KOPT-K1 (cell line): ENCODE results near the gene GPD1L.
"Not testable (repeated sequence)": the region's sequence is repeated elsewhere in the genome, so short reads cannot be mapped to it uniquely, and the experiment has no call there.

ENCODE experiments used
- H3K27ac ChIP-seq: fragments of 200-600 bp; sonication (generic); 2 replicates; pipeline ENCODE4 v1.5.1; 2016; ENCODE audit warnings: antibody characterized with exemption, mild to moderate bottlenecking, low read depth, low read length; ENCODE audit not compliant: poor library complexity, severe bottlenecking
- H3K36me3 ChIP-seq: fragments of 200-600 bp; sonication (generic); 2 replicates; pipeline ENCODE4 v1.5.1; 2017; ENCODE audit warnings: antibody characterized with exemption, mild to moderate bottlenecking, low read length, moderate library complexity; ENCODE audit not compliant: insufficient read depth
- H3K9me3 ChIP-seq: fragments of 200-600 bp; sonication (generic); 2 replicates; pipeline ENCODE4 v1.5.1; 2017; ENCODE audit warnings: antibody characterized with exemption, low read length, mild to moderate bottlenecking; ENCODE audit not compliant: insufficient read depth, poor library complexity, severe bottlenecking

Gene GPD1L

GRCh38 chr3:32176989-32177701 is 70.7 kb downstream of the GPD1L start:
- peaks cover 5% of the 10 kb centered on the region for H3K9me3 ChIP-seq
- H3K27ac ChIP-seq: no peak overlapping the region
- H3K36me3 ChIP-seq: no peaks in the 10 kb centered on the region

GRCh38 chr3:32177702-32178198 is 71.3 kb downstream of the GPD1L start:
- H3K27ac ChIP-seq: no peak overlapping the region
- H3K36me3 ChIP-seq: no peaks in the 10 kb centered on the region
- H3K9me3 ChIP-seq: no peaks in the 10 kb centered on the region

GRCh38 chr3:32180141-32180784 is 73.8 kb downstream of the GPD1L start:
- H3K9me3 ChIP-seq: no peaks in the 10 kb centered on the region
- no peak overlapping the region for H3K27ac ChIP-seq
- no peaks in the 10 kb centered on the region for H3K36me3 ChIP-seq

GRCh38 chr3:32181365-32181764 is 74.9 kb downstream of the GPD1L start:
- H3K9me3 ChIP-seq: no peaks in the 10 kb centered on the region
- H3K27ac ChIP-seq: no peak overlapping the region
- no peaks in the 10 kb centered on the region for H3K36me3 ChIP-seq

GRCh38 chr3:32181796-32182195 is 75.4 kb downstream of the GPD1L start:
- Histone ChIP-seq H3K27ac (no peak overlapping the region), H3K9me3 (no peaks in the 10 kb centered on the region), H3K36me3 (no peaks in the 10 kb centered on the region)

- no peaks in the 10 kb centered on the region for H3K36me3 ChIP-seq
- no peaks in the 10 kb centered on the region for H3K9me3 ChIP-seq
- no peak overlapping the region for H3K27ac ChIP-seq
Measured at GRCh38 chr3:32184187-32184730, 77.8 kb downstream of the GPD1L start.

- Histone ChIP-seq H3K36me3 (no peaks in the 10 kb centered on the region), H3K27ac (no peak overlapping the region), H3K9me3 (no peaks in the 10 kb centered on the region)
Measured at GRCh38 chr3:32186097-32186496, 79.7 kb downstream of the GPD1L start.

GRCh38 chr3:32186876-32187275 is 80.5 kb downstream of the GPD1L start:
- H3K27ac ChIP-seq: no peak overlapping the region
- H3K9me3 ChIP-seq: no peaks in the 10 kb centered on the region
- H3K36me3 ChIP-seq: no peaks in the 10 kb centered on the region

GRCh38 chr3:32189693-32190092 is 83.3 kb downstream of the GPD1L start:
- Histone ChIP-seq H3K9me3 (no peaks in the 10 kb centered on the region), H3K27ac (no peak overlapping the region), H3K36me3 (no peaks in the 10 kb centered on the region)

- H3K9me3 ChIP-seq, H3K27ac ChIP-seq, H3K36me3 ChIP-seq: not testable (repeated sequence)
Measured at GRCh38 chr3:32190556-32190955, 84.1 kb downstream of the GPD1L start.

- Histone ChIP-seq H3K36me3 (no peaks in the 10 kb centered on the region), H3K9me3 (no peaks in the 10 kb centered on the region), H3K27ac (no peak overlapping the region)
Measured at GRCh38 chr3:32193101-32193500, 86.7 kb downstream of the GPD1L start.

GRCh38 chr3:32194653-32195052 is 88.2 kb downstream of the GPD1L start:
- no peaks in the 10 kb centered on the region for H3K36me3 ChIP-seq
- H3K9me3 ChIP-seq: no peaks in the 10 kb centered on the region
- H3K27ac ChIP-seq: no peak overlapping the region

- H3K36me3 ChIP-seq: no peaks in the 10 kb centered on the region
- no peaks in the 10 kb centered on the region for H3K9me3 ChIP-seq
- no peak overlapping the region for H3K27ac ChIP-seq
Measured at GRCh38 chr3:32195995-32196540, 89.6 kb downstream of the GPD1L start.

- Histone ChIP-seq H3K9me3 (no peaks in the 10 kb centered on the region), H3K36me3 (no peaks in the 10 kb centered on the region), H3K27ac (no peak overlapping the region)
Measured at GRCh38 chr3:32197991-32198390, 91.6 kb downstream of the GPD1L start.

GRCh38 chr3:32198714-32199113 is 92.3 kb downstream of the GPD1L start:
- Histone ChIP-seq H3K9me3 (no peaks in the 10 kb centered on the region), H3K27ac (no peak overlapping the region), H3K36me3 (no peaks in the 10 kb centered on the region)
